Fibroblast of lung (primary cell): ENCODE results near the gene SPTB. TPM values are rescaled to one million over a fixed set of nuclear protein-coding genes. Genes with fewer than 3 reads are reported as not detected.

Experiments used
- DNase-seq, 2 donors: peaks; one replicate each; pipeline versions ENCODE4 v3.0.0 to v3.0.0-alpha.2; 2010; ENCODE audit warnings: low read depth in 2 of 2
- H2AFZ ChIP-seq: 2 replicates; pipeline ENCODE4 v1.5.1; 2012; ENCODE audit warnings: low read length, control low read depth, inconsistent platforms
- H3K27ac ChIP-seq: 2 replicates; pipeline ENCODE4 v1.5.1; 2011; ENCODE audit warnings: low read length, control low read depth; ENCODE audit not compliant: insufficient read depth
- H3K27me3 ChIP-seq: 2 replicates; pipeline ENCODE4 v1.5.1; 2011; ENCODE audit warnings: mild to moderate bottlenecking, low read length; ENCODE audit not compliant: control insufficient read depth, insufficient read depth
- H3K36me3 ChIP-seq: 2 replicates; pipeline ENCODE4 v1.5.1; 2011; ENCODE audit warnings: low read length; ENCODE audit not compliant: control insufficient read depth, insufficient read depth
- H3K4me1 ChIP-seq: 2 replicates; pipeline ENCODE4 v1.5.1; 2011; ENCODE audit warnings: low read length; ENCODE audit not compliant: control insufficient read depth, insufficient read depth; ENCODE audit errors: extremely low read depth
- H3K4me2 ChIP-seq: 2 replicates; pipeline ENCODE4 v1.5.1; 2011; ENCODE audit warnings: low read length, control low read depth; ENCODE audit not compliant: insufficient read depth; ENCODE audit errors: extremely low read depth
- H3K4me3 ChIP-seq, 4 experiments: fragments of 200-600 bp in 1 of 4; sonication (generic) in 1 of 4; replicated peaks in 1 of 4; 2 replicates each; pipeline ENCODE4 v1.5.1; 2011 to 2016; ENCODE audit warnings: low read length in 4 of 4, low read depth in 3 of 4, mild to moderate bottlenecking in 3 of 4, control low read depth in 2 of 4, inconsistent platforms in 1 of 4, mixed read lengths in 1 of 4; ENCODE audit not compliant: insufficient read depth in 1 of 4; ENCODE audit errors: control extremely low read depth in 1 of 4
- H3K79me2 ChIP-seq: 2 replicates; pipeline ENCODE4 v1.5.1; 2012; ENCODE audit warnings: mild to moderate bottlenecking, low read length, inconsistent platforms; ENCODE audit not compliant: control insufficient read depth, insufficient read depth
- H3K9ac ChIP-seq: 2 replicates; pipeline ENCODE4 v1.5.1; 2011; ENCODE audit warnings: mild to moderate bottlenecking, low read length, control low read depth; ENCODE audit not compliant: insufficient read depth
- H3K9me3 ChIP-seq: 2 replicates; pipeline ENCODE4 v1.5.1; 2012; ENCODE audit warnings: low read depth, low read length; ENCODE audit not compliant: control insufficient read depth, insufficient read depth
- H4K20me1 ChIP-seq: 2 replicates; pipeline ENCODE4 v1.5.1; 2011; ENCODE audit warnings: low read length; ENCODE audit not compliant: control insufficient read depth, insufficient read depth; ENCODE audit errors: extremely low read depth
- CTCF ChIP-seq, 2 donors: IDR thresholded peaks in 1 of 2; conservative IDR thresholded peaks in 1 of 2; 1 replicate in 1 of 2; 2 replicates in 1 of 2; pipeline ENCODE4 v1.5.1; 2011 to 2012; ENCODE audit warnings: low read length in 2 of 2, control low read depth in 1 of 2, inconsistent platforms in 1 of 2, low read depth in 1 of 2, mild to moderate bottlenecking in 1 of 2
- EZH2 ChIP-seq: IDR thresholded peaks from 2 replicates; pipeline ENCODE4 v1.5.1; 2012; ENCODE audit warnings: low read length, control low read depth, mild to moderate bottlenecking; ENCODE audit errors: missing control alignments
- polyA plus RNA-seq, 2 donors: library from polyadenylated mRNA; depleted of rRNA in 1 of 2; stranded (reverse) in 1 of 2; unstranded in 1 of 2; fragments of >200 nt; gene quantifications; 2 replicates each; pipeline ENCODE4 v1.2.1, GENCODE V29; 2011 to 2012; ENCODE audit warnings: missing spikeins in 1 of 2
- total RNA-seq: library from RNA; depleted of rRNA; stranded (reverse); fragments of >200 nt; gene quantifications from 2 replicates; pipeline ENCODE4 v1.2.1, GENCODE V29; 2014

Gene SPTB
- total and polyA plus RNA-seq, 2 donors (not counting 1 experiment from before 2014, with no cell fraction given), result not detected

- no peak overlapping the region for H3K9ac ChIP-seq
- DNase-seq, result peak in 1 of 2 donors; percentile 3
Measured at GRCh38 chr14:64841772-64842750, 37.6 kb downstream of the SPTB start.

GRCh38 chr14:64841121-64841651 is 38.5 kb downstream of the SPTB start:
- no peak overlapping the region for H3K27ac ChIP-seq
- no peak for TF ChIP-seq EZH2
- peak; percentile 11 to 35 for TF ChIP-seq CTCF (conservative IDR thresholded peaks at IDR 0.05 in 1 of 2, IDR thresholded peaks at IDR 0.05 in 1 of 2; ENCODE audit: low read depth in 1 of 2, low read length in 2 of 2)
- no peak overlapping the region for H3K4me2 ChIP-seq
- H3K9ac ChIP-seq, result no peak overlapping the region
- H2AFZ ChIP-seq, result no peak overlapping the region
- H3K79me2 ChIP-seq, result no peaks in the 10 kb centered on the region
- no peak overlapping the region for H3K4me3 ChIP-seq
- H3K9me3 ChIP-seq, result no peaks in the 10 kb centered on the region
- DNase-seq, result peak; percentile 19 to 67
- no peaks in the 10 kb centered on the region for H3K4me1 ChIP-seq
- H3K27me3 ChIP-seq, result peaks cover 25% of the 10 kb centered on the region
- H4K20me1 ChIP-seq, result no peaks in the 10 kb centered on the region
- H3K36me3 ChIP-seq, result no peaks in the 10 kb centered on the region

More at GRCh38 chr14:64841772-64842750, 37.6 kb downstream of the SPTB start:
- Histone ChIP-seq H3K4me1 (no peaks in the 10 kb centered on the region), H3K27me3 (peaks cover 34% of the 10 kb centered on the region), H3K4me2 (no peak overlapping the region), H3K36me3 (no peaks in the 10 kb centered on the region), H3K27ac (no peak overlapping the region), H3K9me3 (no peaks in the 10 kb centered on the region), H4K20me1 (no peaks in the 10 kb centered on the region), H3K4me3 (no peak overlapping the region), H2AFZ (no peak overlapping the region), H3K79me2 (no peaks in the 10 kb centered on the region)
- no peak for TF ChIP-seq CTCF (conservative IDR thresholded peaks at IDR 0.05 in 1 of 2, IDR thresholded peaks at IDR 0.05 in 1 of 2; ENCODE audit: low read depth in 1 of 2, low read length in 2 of 2)
- TF ChIP-seq EZH2, result no peak

GRCh38 chr14:64838656-64839055 is 41.1 kb downstream of the SPTB start:
- Histone ChIP-seq H4K20me1 (no peaks in the 10 kb centered on the region), H3K4me3 (no peak overlapping the region), H3K9ac (no peak overlapping the region), H3K9me3 (no peaks in the 10 kb centered on the region), H3K79me2 (no peaks in the 10 kb centered on the region), H3K4me1 (no peaks in the 10 kb centered on the region), H3K27ac (no peak overlapping the region), H3K4me2 (no peak overlapping the region), H3K27me3 (peaks cover 14% of the 10 kb centered on the region), H3K36me3 (no peaks in the 10 kb centered on the region), H2AFZ (no peak overlapping the region)
- no peak for DNase-seq
- TF ChIP-seq EZH2 (no peak), CTCF (conservative IDR thresholded peaks at IDR 0.05 in 1 of 2, IDR thresholded peaks at IDR 0.05 in 1 of 2; ENCODE audit: low read depth in 1 of 2, low read length in 2 of 2) (no peak)
